ENCODE measurements around the gene SAP25. TPM values are rescaled to one million over a fixed set of nuclear protein-coding genes. Genes with fewer than 3 reads are reported as not detected.

SAP25 gene
- 10 to 100 TPM; 34.6 to 36.1 TPM for total RNA-seq

DNA sequence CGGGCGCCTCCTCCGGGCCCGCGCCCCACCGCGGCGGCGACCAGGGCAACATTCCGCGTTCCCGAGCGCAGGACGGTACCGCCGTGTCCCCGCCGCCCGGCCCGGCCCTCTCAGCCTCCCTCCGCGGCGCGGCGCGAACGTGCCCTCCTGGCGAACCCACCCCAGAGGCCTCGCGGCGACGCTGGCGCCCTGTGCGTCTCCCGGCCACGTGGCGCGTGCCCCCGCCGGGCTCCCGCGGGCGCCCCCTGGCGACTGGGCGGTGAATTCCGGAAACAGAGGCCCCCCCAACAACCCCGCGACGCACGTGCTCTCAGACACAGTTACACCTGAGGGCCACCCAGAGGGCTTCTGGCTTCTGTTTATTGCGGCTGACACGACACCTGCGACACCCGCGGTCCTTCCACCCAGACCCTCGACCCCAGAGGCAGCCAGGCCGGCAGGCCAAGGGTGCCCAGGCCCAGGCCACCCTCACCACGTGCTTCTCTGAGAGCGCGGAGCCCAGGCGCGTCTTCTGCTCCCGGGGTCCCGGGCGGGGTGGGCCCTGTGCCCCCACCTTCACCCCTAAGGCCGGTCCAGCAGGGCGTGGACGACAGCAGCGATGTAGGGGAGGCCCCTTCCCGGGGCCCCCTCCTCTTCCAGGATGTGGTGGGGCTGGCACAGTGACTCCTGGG is at the start of gene SAP25:
SAP25 (minus strand) TSS at position 210 of the 671 bp plus-strand sequence; CDS start at position 52, 158 bp downstream.
- Mint-ChIP-seq H3K9me3 (no peaks in the 10 kb centered on the region), H3K27ac (no peak within 1 kb of the TSS), H3K36me3 (ENCODE audit: low read depth) (peaks cover 18% of the 10 kb centered on the region), H3K4me1 (peaks cover 30% of the 10 kb centered on the region), H3K27me3 (no peaks in the 10 kb centered on the region), H3K4me3 (no peak within 1 kb of the TSS)
- POLR2A ChIA-PET: no interaction called here
- CTCF ChIA-PET: interaction anchor here (0.9 kb wide), 2 partner anchors 10 kb away, joined by 3 to 6 read pairs; no protein-coding TSS in a partner anchor
- no peak for DNase-seq

DNA sequence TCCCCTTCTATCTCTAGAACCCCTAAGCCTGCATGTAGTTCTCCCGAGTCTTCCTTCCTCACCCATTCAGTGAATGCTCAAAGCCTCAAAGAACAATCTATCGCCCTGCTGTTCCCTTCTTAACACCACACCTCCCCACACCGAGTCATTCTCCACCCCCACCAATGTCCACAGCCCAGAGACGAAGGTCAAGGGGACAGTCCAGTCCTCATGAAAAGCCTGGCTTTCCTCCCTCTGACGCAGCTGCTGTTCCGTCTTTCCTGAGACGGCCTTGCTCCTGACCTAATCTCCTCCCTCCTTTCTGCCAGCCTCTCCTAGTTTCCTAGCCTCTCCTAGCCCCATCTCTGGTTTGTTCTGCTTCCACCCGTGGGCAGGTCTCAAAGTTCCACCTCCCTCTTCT is 47.9 kb upstream of the SAP25 start:
- ChIA-PET POLR2A (no interaction called here), CTCF (interaction anchor here (1.8 kb wide), 1 partner anchor 13 kb away, joined by 5 read pairs; no protein-coding TSS in a partner anchor)
- H3K36me3 Mint-ChIP-seq (ENCODE audit: low read depth): peaks cover 20% of the 10 kb centered on the region
- H3K9me3 Mint-ChIP-seq: no peaks in the 10 kb centered on the region
- H3K4me1 Mint-ChIP-seq: peaks cover 42% of the 10 kb centered on the region
- H3K27ac Mint-ChIP-seq: peak overlapping the region; percentile 31
- no peak overlapping the region for H3K4me3 Mint-ChIP-seq
- no peaks in the 10 kb centered on the region for H3K27me3 Mint-ChIP-seq
- DNase-seq: no peak

DNA sequence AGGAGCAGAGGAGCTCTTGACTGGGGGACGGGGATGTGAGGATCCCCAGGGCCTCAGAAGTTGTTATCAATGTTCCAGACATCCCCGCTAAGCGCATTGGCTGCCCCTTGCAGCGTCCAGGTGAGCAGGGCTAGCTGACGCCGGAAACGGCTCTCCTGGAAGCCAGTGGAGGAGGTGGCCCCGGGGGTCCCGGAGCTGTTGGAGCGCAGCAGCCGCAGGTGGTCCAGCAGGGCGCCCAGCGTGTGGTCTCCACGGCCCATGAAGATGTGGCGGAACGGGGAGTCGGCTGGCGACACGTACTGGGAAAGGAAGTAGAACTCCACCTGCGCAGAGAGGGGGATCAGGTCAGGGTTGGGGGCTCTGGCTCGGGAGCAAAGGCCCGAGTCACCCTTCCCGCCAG is 47.1 kb upstream of the SAP25 start:
- Mint-ChIP-seq H3K36me3 (ENCODE audit: low read depth) (peaks cover 20% of the 10 kb centered on the region), H3K4me1 (peaks cover 35% of the 10 kb centered on the region), H3K4me3 (no peak overlapping the region), H3K27me3 (no peaks in the 10 kb centered on the region), H3K9me3 (no peaks in the 10 kb centered on the region), H3K27ac (no peak overlapping the region)
- no peak for DNase-seq
- ChIA-PET POLR2A (no interaction called here), CTCF (interaction anchor here (1.8 kb wide), 1 partner anchor 14 kb away, joined by 5 read pairs; no protein-coding TSS in a partner anchor)

DNA sequence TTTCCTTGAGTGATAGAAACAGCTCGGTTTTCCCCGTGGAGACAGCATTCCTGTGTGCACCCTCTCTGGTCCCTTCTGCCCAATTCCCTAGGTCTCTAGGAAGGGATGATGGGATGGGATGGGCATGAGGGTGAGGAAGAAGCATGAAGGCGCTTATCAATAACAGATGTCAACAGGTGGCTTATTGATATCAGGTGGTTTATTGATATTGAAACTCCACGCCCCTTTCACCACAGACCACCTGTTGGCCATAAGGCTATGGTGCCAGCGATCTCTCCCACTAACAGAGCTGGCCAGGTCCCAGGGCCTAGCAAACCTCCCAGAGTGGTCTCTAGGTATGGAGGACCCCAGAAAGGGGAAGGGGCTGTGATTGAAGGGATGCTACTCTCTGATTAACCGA is 46.5 kb upstream of the SAP25 start:
- Mint-ChIP-seq H3K27me3 (no peaks in the 10 kb centered on the region), H3K4me3 (no peak overlapping the region), H3K9me3 (no peaks in the 10 kb centered on the region), H3K4me1 (peaks cover 31% of the 10 kb centered on the region), H3K36me3 (ENCODE audit: low read depth) (peaks cover 21% of the 10 kb centered on the region), H3K27ac (no peak overlapping the region)
- ChIA-PET CTCF (interaction anchor here (0.6 kb wide), 1 partner anchor 11 kb away, joined by 3 read pairs; no protein-coding TSS in a partner anchor), POLR2A (no interaction called here)
- DNase-seq: no peak

DNA sequence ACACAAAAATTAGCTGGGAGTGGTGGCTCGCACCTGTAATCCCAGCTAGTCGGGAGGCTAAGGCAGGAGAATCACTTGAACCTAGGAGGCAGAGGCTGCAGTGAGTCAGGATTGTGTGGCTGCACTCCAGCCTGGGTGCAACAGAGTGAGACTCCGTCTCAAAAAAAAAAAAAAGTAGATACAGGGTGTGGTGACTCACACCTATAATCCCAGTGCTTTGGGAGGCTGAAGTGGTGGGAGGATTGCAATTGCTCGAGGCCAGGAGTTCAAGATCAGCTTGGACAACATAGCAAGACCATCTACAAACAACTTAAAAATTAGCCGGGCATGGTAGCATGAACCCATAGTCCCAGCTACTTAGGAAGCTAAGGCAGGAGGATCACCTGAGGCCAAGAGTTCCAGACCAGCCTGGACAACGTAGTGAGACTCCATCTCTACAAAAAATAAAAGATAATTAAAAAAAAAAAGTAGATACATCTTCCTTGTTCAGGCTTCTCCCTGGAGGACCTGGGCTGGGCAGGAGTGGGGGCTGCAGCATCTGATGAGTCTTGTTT is 40.7 kb upstream of the SAP25 start:
- H3K4me3 Mint-ChIP-seq: peak overlapping the region; percentile 98
- CTCF ChIA-PET: interaction anchor here (1.2 to 5.4 kb wide), 5 partner anchors 9 to 29 kb away, joined by 3 to 26 read pairs (median 11); partner anchors contain the start of genes FBXO24 and LRCH4
- POLR2A ChIA-PET: no interaction called here
- no peak overlapping the region for H3K27ac Mint-ChIP-seq
- H3K36me3 Mint-ChIP-seq (ENCODE audit: low read depth): peaks cover 10% of the 10 kb centered on the region
- H3K4me1 Mint-ChIP-seq: peaks cover 23% of the 10 kb centered on the region
- peaks cover under 1% of the 10 kb centered on the region for H3K27me3 Mint-ChIP-seq
- H3K9me3 Mint-ChIP-seq: no peaks in the 10 kb centered on the region
- no peak for DNase-seq

DNA sequence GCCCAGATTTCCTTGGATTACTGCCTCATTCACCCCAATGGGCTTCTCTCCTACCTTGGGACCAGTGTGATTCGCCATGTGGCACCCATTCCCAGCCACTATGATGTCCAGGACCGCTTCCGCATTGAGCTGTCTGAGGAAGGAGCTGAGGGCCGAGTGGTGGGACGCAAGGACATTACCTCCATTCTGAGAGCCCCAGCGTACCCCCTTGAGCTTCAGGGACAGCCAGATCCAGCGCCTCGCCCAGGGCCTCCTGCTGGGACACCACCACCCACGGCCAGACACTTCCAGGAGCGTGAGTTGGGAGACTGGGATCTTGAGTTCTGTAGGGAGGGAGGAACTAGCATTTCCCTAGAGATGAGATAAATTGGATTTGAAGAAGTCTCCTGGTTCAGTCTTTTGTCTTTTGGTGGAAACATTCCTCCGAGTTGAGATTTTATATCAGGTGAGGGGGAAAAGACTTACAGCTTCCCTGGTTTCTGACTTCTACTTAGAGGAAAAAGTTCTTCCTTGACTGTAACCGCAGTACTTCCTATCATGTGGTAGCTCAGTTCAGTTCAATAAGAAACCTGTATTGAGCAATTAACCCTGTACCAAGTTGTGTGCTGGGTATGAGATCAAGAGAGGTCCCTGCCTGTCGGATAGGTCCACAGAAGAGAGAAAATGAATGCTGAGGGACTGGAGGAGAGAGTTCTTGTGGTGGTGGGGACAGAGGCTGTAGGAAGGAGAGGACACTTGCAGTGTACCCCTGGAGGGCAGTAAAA is 39.9 kb upstream of the SAP25 start:
- H3K36me3 Mint-ChIP-seq (ENCODE audit: low read depth): peaks cover 10% of the 10 kb centered on the region
- ChIA-PET CTCF (interaction anchor here (0.9 to 5.4 kb wide), 10 partner anchors 10 to 118 kb away, joined by 3 to 26 read pairs (median 6); partner anchors contain the start of genes FBXO24, GIGYF1 and LRCH4), POLR2A (no interaction called here)
- H3K4me1 Mint-ChIP-seq: peaks cover 23% of the 10 kb centered on the region
- H3K27ac Mint-ChIP-seq: peak overlapping the region; percentile 83
- H3K4me3 Mint-ChIP-seq: peak overlapping the region; percentile 98
- H3K9me3 Mint-ChIP-seq: no peaks in the 10 kb centered on the region
- peaks cover 1% of the 10 kb centered on the region for H3K27me3 Mint-ChIP-seq
- DNase-seq: peak; percentile 11

DNA sequence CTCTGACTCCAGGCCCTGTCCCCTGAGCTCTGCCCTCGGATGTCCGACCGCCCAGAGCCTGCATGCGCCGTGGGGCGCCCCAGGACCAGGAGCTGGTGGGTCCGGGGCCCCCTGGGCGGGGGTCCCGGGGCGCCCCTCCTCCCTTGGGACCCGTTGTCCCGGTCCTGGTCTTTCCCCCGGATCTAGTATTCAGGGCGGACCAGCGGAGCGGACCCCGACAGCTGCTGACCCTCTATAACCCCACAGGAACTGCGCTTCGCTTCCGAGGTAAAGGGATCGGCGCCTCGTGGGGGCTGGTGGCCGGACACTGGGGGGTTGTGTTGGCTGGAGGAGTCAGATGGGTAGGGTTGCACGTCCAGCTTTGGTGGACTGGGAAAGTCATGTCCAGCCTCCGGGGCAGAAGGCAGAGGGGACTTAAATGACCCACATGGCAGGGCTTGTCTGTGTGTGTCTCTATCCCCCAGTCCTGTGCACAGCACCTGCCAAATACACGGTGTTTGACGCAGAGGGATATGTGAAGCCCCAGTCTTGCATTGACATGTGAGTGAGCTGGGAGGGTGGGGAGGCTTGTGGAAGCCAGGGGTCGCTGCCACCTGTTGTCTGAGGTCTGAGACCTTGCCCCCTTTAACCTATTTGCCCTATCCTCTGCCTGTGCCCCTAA is 39.2 kb upstream of the SAP25 start:
- Mint-ChIP-seq H3K36me3 (ENCODE audit: low read depth) (peaks cover 10% of the 10 kb centered on the region), H3K27me3 (peaks cover 1% of the 10 kb centered on the region), H3K4me3 (peak overlapping the region; percentile 98), H3K4me1 (peaks cover 23% of the 10 kb centered on the region), H3K9me3 (no peaks in the 10 kb centered on the region), H3K27ac (peak overlapping the region; percentile 100)
- ChIA-PET CTCF (interaction anchor here (0.7 to 3.9 kb wide), 21 partner anchors 11 to 240 kb away, joined by 3 to 25 read pairs (median 5); partner anchors contain the start of genes FBXO24, GIGYF1, LRCH4 and POP7), POLR2A (interaction anchor here (0.9 to 1.3 kb wide), 3 partner anchors 14 to 93 kb away, joined by 4 to 8 read pairs (median 4); partner anchors contain the start of genes FBXO24, LRCH4 and POP7)
- peak; percentile 53 for DNase-seq

DNA sequence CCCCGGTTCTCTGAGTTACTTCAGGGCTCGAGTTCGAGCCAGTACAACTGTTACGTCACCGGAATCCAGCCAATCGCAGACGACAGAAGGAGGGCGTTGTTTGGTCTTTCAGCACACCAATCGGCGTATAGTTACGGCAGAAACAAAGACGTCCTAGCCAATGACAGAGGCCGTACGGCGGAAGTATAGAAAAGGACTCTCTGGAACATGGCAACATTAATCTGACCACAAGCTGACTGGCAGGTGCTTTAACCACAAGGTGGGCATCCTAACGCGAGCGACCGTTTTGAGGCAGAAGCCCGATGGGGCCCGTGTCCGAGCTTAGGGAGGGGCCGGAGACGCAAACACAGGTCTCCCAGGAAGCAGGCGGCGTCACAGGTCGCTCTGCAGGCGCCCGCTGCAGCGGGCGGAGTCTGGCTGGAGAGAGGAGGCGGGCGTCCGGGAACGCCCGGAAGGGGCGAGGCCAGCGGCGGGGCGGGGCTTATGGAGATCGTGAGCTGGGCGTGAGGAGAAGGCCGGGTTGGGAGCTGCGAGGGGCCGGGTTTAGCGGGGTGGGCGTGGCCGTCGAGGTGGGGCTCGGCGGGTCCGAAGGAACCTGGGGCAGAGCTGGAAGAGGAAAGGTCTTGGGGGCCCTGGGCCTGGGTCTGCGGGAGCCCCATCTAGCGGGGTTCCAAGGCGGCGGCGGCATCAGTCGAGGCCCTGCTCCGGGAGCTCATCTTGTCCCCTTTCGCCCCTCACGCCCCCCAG is 38.5 kb upstream of the SAP25 start, which contains the start of gene MOSPD3:
MOSPD3 (plus strand) TSS at position 558 of the 747 bp plus-strand sequence. CDS start 252 bp downstream, outside the sequence.
- POLR2A ChIA-PET: interaction anchor here (0.7 to 1.3 kb wide), 4 partner anchors 14 to 97 kb away, joined by 3 to 8 read pairs (median 4); partner anchors contain the start of genes FBXO24, LRCH4 and POP7
- peak; percentile 99 for DNase-seq
- H3K27me3 Mint-ChIP-seq: peaks cover 1% of the 10 kb centered on the region
- peak within 1 kb of the TSS; percentile 100 for H3K27ac Mint-ChIP-seq
- peaks cover 10% of the 10 kb centered on the region for H3K36me3 Mint-ChIP-seq (ENCODE audit: low read depth)
- CTCF ChIA-PET: interaction anchor here (0.6 to 3.9 kb wide), 19 partner anchors 12 to 489 kb away, joined by 3 to 25 read pairs (median 5); partner anchors contain the start of genes FBXO24, GIGYF1, LRCH4 and POP7
- no peaks in the 10 kb centered on the region for H3K9me3 Mint-ChIP-seq
- peaks cover 27% of the 10 kb centered on the region for H3K4me1 Mint-ChIP-seq
- peak within 1 kb of the TSS; percentile 98 for H3K4me3 Mint-ChIP-seq

DNA sequence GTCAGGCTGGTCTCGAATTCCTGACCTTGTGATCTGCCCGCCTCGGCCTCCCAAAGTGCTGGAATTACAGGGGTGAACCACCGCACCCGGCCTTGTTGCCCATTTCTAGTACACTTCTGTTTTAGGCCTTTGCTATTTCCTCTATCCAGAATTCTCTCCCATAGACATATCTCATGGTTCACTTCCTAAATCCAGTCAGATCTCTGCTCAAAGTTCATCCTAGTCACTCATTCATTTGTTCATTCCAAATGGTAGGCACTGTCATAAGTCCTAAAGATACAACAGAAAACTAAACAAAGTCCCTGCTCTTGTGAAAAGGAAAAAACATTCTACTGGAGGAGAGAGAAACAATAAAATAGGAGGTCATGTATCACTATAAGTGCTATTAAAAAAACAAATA is 36.3 kb upstream of the SAP25 start:
- H3K27ac Mint-ChIP-seq: peak overlapping the region; percentile 0
- peaks cover 4% of the 10 kb centered on the region for H3K27me3 Mint-ChIP-seq
- POLR2A ChIA-PET: no interaction called here
- peak overlapping the region; percentile 0 for H3K4me3 Mint-ChIP-seq
- CTCF ChIA-PET: interaction anchor here (0.8 kb wide), 1 partner anchor 24 kb away, joined by 3 read pairs; no protein-coding TSS in a partner anchor
- no peak for DNase-seq
- H3K9me3 Mint-ChIP-seq: no peaks in the 10 kb centered on the region
- H3K4me1 Mint-ChIP-seq: peaks cover 39% of the 10 kb centered on the region
- H3K36me3 Mint-ChIP-seq (ENCODE audit: low read depth): peaks cover 6% of the 10 kb centered on the region

DNA sequence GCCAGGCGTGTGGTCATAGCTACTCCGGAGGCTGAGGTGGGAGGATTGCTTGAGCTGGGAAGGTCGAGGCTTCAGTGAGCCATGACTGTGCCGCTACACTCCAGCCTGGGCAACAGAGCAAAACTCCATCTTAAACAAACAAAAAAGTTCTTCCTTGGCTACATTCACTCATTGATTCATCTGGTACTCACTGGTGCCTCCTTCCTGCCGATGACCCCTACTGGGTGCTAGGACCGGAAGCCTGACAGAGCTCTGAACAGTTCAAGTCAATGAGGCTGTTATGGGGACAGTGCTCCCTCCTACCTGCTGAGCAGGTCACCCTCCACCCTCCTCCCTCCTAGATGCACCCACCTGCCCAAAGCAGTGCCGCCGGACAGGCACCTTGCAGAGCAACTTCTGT is 33.4 kb upstream of the SAP25 start:
- no peak overlapping the region for H3K27ac Mint-ChIP-seq
- H3K27me3 Mint-ChIP-seq: peaks cover 4% of the 10 kb centered on the region
- ChIA-PET CTCF (interaction anchor here (1.6 to 2.5 kb wide), 3 partner anchors 21 to 27 kb away, joined by 5 to 11 read pairs (median 5); partner anchors contain the start of genes FBXO24 and LRCH4), POLR2A (no interaction called here)
- no peaks in the 10 kb centered on the region for H3K9me3 Mint-ChIP-seq
- H3K4me3 Mint-ChIP-seq: no peak overlapping the region
- H3K4me1 Mint-ChIP-seq: peaks cover 40% of the 10 kb centered on the region
- no peaks in the 10 kb centered on the region for H3K36me3 Mint-ChIP-seq (ENCODE audit: low read depth)
- no peak for DNase-seq

DNA sequence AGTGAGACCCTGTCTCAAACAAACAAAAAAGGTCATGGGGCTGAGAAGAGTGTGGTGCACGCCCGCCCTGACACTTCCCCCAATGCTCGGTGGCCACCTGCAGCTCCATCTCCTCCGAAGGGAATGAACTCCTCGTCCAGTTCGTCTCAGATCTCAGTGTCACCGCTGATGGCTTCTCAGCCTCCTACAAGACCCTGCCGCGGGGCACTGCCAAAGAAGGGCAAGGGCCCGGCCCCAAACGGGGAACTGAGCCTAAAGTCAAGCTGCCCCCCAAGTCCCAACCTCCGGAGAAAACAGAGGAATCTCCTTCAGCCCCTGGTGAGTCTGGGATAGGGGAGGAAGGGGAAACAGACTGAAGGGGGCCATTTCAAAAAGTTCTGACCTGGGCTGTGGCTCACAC is 32.6 kb upstream of the SAP25 start:
- H3K27ac Mint-ChIP-seq: no peak overlapping the region
- CTCF ChIA-PET: interaction anchor here (0.5 to 2.5 kb wide), 7 partner anchors 17 to 461 kb away, joined by 3 to 9 read pairs (median 4); partner anchors contain the start of genes FBXO24 and POP7
- DNase-seq: no peak
- peak overlapping the region; percentile 84 for H3K4me3 Mint-ChIP-seq
- H3K9me3 Mint-ChIP-seq: no peaks in the 10 kb centered on the region
- peaks cover 41% of the 10 kb centered on the region for H3K4me1 Mint-ChIP-seq
- H3K36me3 Mint-ChIP-seq (ENCODE audit: low read depth): no peaks in the 10 kb centered on the region
- peaks cover 4% of the 10 kb centered on the region for H3K27me3 Mint-ChIP-seq
- POLR2A ChIA-PET: no interaction called here

All from activated CD4-positive, alpha-beta T cell treated with anti-CD3 and anti-CD28 coated beads, Interleukin-2, amount 10 ng/mL, durations not matched to agents 7 days and 5 days (primary cell).